HG02623 (cell line): Measurements from ENCODE around the gene MKLN1.

Experiments used
- ATAC-seq: cut with Tn5 transposase; IDR thresholded peaks from one replicate; pipeline ENCODE4 v1.9.1; 2021; ENCODE audit warnings: moderate library complexity; ENCODE audit not compliant: unreplicated experiment

Gene MKLN1

DNA sequence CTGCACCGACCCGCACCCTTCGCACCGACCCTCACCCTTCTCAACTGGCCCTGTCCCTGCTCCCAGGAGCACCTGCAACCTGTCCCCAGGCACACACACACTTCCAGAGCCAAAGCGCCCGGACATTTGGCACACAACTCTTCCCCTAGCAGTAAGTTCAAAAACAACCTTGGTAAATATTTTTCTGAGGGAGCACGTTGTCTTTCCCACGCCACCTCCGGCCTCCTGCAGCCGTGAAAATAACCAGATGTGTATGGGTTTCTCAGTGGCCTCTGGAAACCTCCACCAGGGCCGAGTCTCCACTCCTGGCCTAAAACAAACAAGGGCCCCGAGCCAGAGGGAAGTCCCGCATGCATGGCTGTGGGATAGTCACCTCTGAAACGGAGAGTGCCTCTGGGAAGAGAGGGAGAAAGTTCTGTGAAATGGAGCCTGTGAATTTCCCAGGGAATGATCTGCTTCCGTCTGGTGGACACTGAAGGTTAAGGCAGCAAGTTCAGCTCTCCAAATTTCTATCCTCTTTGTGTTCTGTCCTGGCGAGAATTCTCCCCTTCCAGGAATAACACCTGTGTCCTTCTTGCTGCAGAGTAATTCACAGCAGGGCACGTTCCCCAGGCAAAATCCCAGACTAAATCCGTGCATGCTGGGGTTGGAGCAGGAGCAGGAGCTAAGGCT is 213.0 kb downstream of the MKLN1 start:
- ATAC-seq: no peak

DNA sequence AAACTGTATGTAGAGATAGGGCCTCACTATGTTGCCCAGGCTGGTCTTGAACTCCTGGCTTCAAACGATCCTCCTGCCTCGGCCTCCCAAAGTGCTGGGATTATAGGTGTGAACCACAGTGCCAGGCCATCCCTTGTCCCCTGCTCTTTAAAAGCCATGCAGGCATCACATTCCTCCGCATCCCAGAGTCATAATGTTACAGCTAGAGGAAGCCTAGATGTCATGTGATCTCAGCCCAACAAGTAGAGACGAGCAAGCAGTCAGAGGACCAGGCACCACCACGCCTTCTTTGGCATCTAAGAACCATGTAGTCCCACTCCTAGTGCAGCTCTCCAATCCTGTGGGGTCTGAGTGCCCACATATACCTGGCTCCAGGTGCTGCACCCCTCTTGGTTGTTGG is 215.6 kb downstream of the MKLN1 start:
- ATAC-seq: no peak

DNA sequence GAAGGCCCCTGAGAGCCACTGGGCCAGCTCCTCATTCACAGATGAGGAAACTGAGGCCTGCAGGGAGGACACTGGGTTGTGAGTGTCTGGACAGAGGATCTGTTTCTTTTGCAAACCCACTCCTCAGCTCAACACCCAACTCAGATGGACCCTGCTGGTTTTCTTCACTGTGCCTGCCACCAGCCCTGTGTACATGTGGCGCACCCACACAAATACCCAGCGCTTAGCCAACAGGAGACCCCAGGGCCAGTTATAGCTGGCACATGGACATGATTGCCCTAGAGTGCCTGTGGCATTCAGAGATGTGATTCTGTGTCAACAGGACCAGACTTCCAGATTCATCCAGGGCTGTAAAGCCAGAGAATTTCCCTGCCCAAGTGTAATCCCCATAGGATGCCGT is 216.3 kb downstream of the MKLN1 start:
- ATAC-seq: no peak

DNA sequence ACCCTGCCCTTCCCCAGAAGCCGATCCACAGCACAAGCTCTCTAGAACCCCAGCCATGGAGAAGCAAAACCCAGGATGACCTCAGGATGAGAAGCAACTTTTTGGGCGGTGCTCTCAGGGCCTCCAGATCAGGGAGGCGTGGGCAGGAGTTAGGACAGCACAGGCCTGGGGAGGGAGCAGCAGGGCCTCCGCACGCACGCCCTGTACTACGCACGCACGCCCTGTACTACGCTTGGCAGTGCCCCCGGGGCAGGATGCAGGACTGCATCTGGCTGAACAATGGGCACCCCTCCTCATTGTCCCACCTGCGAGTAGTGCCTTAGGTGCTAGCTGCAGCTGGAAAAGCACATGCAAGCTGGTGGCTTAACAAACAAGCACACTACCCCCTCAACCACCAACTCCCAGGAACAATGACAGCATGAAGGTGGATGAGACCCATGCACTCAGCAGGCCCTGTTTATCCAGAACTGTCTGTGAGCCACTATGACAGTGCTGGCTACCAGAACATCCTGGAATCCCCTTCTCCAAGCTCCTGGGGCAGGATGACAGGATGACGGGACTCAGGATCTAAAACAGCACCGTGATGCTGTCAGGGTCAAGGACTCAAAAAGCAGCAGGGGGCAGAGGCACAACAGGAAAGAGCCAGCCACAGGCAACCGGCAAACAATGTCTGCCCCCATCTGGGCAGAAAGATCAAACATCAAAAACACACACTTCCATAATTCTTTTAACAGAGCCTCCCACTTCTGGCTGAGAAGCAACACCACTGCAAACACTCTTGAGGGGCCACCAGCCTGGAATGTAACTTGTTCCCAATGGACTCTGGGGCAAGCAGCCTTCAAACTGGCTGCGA is 217.0 kb downstream of the MKLN1 start:
- no peak for ATAC-seq

DNA sequence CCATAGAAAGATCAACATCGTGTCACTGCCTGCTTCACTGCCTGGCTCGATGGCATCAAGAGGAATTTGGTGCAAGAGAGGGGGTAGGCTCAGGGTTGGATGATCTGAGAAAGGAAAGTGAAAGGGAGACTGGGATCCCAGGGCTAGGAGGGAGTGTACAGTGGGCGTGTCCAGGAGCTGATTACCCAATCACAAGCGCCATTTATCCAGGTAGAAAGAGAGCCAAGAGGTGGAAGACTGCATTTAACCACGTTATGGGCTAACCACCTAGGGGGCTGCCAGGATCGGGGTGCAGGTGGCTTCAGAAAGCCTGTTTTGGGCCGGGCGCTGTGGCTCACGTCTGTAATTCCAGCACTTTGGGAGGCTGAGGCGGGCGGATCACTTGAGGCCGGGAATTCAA is 218.4 kb downstream of the MKLN1 start:
- no peak for ATAC-seq
